Lower leg skin (tissue), 4 donors: ENCODE results near the gene OR1N2. TPM values are rescaled to one million over a fixed set of nuclear protein-coding genes. Genes with fewer than 3 reads are reported as not detected.

Experiments used
- DNase-seq, 2 donors: peaks; one replicate each; pipeline ENCODE4 v3.0.0-alpha.2; 2019; ENCODE audit warnings: low spot score in 2 of 2
- H3K4me3 ChIP-seq: fragments of 200-600 bp; sonication (generic); 2 replicates; pipeline ENCODE4 v1.5.1; 2017; ENCODE audit warnings: mild to moderate bottlenecking, low read depth; ENCODE audit not compliant: poor library complexity, severe bottlenecking
- CTCF ChIP-seq, 3 donors: fragments of 450-650 bp; IDR thresholded peaks; one replicate each; pipeline ENCODE4 v1.5.1; 2016; ENCODE audit warnings: antibody characterized with exemption in 3 of 3, mild to moderate bottlenecking in 3 of 3, moderate library complexity in 2 of 3
- POLR2A ChIP-seq, 2 donors: fragments of 450-650 bp; IDR thresholded peaks; one replicate each; pipeline ENCODE4 v1.6.1; 2016 to 2017; ENCODE audit warnings: antibody characterized with exemption in 2 of 2, mild to moderate bottlenecking in 1 of 2, moderate library complexity in 1 of 2
- WGBS, 2 donors: methylation state at CpG; one replicate each; pipeline ENCODE4 v1.1.5; 2018; 5-methylcytosine and 5-hydroxymethylcytosine counted together
- intact Hi-C: fragments of 100-400 bp; cut with DNase I; formaldehyde crosslinking; loops from one replicate; pipeline ENCODE4 v1.15.0; 2023; ENCODE audit warnings: low total_unique reads
- total RNA-seq, 4 donors: library from RNA; depleted of rRNA; stranded (reverse); fragments of >200 nt; gene quantifications; one replicate each; pipeline ENCODE4 v1.1.0, GENCODE V29; 2016

The OR1N2 gene
- total RNA-seq: not detected

- no peak within 1 kb of the TSS for H3K4me3 ChIP-seq
- TF ChIP-seq CTCF (IDR thresholded peaks at IDR 0.05) (no peak), POLR2A (IDR thresholded peaks at IDR 0.05) (no peak)
- DNase-seq: no peak
- 66 to 69% methylated on average over 2 of the region's 2 CpGs for WGBS, 2 donors
- intact Hi-C loops: no loop called here
Measured at GRCh38 chr9:122552812-122553211, at the start of gene OR1N2. TSS of gene OR1N2 (plus strand) at chr9:122553112. CDS start at chr9:122553212, 100 bp downstream.

- no peak for DNase-seq
- 57 to 61% methylated on average over 2 of the region's 2 CpGs for WGBS, 2 donors
- intact Hi-C loops: no loop called here
- no peak for TF ChIP-seq POLR2A (IDR thresholded peaks at IDR 0.05)
- TF ChIP-seq CTCF (IDR thresholded peaks at IDR 0.05): no peak
- no peak overlapping the region for H3K4me3 ChIP-seq
Measured at GRCh38 chr9:122506964-122507363, 45.9 kb upstream of the OR1N2 start.

GRCh38 chr9:122510502-122510901 lies 42.4 kb upstream of the OR1N2 start, which contains the start of gene OR1J2:
TSS of gene OR1J2 (plus strand) at chr9:122510802. CDS start at chr9:122510802, 0 bp downstream.
- 82 to 85% methylated on average over 6 of the region's 6 CpGs for WGBS, 2 donors
- DNase-seq: no peak
- no peak for TF ChIP-seq CTCF (IDR thresholded peaks at IDR 0.05)
- TF ChIP-seq POLR2A (IDR thresholded peaks at IDR 0.05): no peak
- intact Hi-C loops: no loop called here
- H3K4me3 ChIP-seq: no peak within 1 kb of the TSS

GRCh38 chr9:122518226-122518625 lies 34.7 kb upstream of the OR1N2 start:
- TF ChIP-seq POLR2A (IDR thresholded peaks at IDR 0.05) (no peak), CTCF (IDR thresholded peaks at IDR 0.05) (no peak)
- intact Hi-C loops: no loop called here
- no peak for DNase-seq
- no peak overlapping the region for H3K4me3 ChIP-seq
- WGBS, 2 donors: 55 to 65% methylated on average over 2 of the region's 2 CpGs

GRCh38 chr9:122518841-122519240 lies 34.1 kb upstream of the OR1N2 start, which contains the start of gene OR1J4:
TSS of gene OR1J4 (plus strand) at chr9:122519141. CDS start at chr9:122519141, 0 bp downstream.
- TF ChIP-seq POLR2A (IDR thresholded peaks at IDR 0.05): no peak
- TF ChIP-seq CTCF (IDR thresholded peaks at IDR 0.05): no peak
- 73 to 77% methylated on average over 4 of the region's 4 CpGs for WGBS, 2 donors
- no peak within 1 kb of the TSS for H3K4me3 ChIP-seq
- DNase-seq: no peak
- intact Hi-C loops: no loop called here

GRCh38 chr9:122519376-122519775 lies 33.5 kb upstream of the OR1N2 start:
- intact Hi-C loops: no loop called here
- TF ChIP-seq POLR2A (IDR thresholded peaks at IDR 0.05) (no peak), CTCF (IDR thresholded peaks at IDR 0.05) (no peak)
- no peak for DNase-seq
- WGBS, 2 donors: 93 to 97% methylated on average over 3 of the region's 3 CpGs
- no peak overlapping the region for H3K4me3 ChIP-seq
